Osteocyte (in vitro differentiated cells): ENCODE data around the gene EVA1A. TPM values are rescaled to one million over a fixed set of nuclear protein-coding genes. Genes with fewer than 3 reads are reported as not detected.

Experiments used
- DNase-seq: peaks from one replicate; pipeline ENCODE4 v3.0.0; 2021; ENCODE audit warnings: mixed read lengths; ENCODE audit not compliant: unreplicated experiment; ENCODE audit errors: extremely low spot score
- H3K27ac Mint-ChIP-seq: one replicate; pipeline ENCODE4 v1.8.0; 2021; ENCODE audit warnings: mild to moderate bottlenecking, mixed read lengths; ENCODE audit not compliant: unreplicated experiment
- H3K27me3 Mint-ChIP-seq: one replicate; pipeline ENCODE4 v1.8.0; 2021; ENCODE audit warnings: mixed read lengths; ENCODE audit not compliant: unreplicated experiment
- H3K36me3 Mint-ChIP-seq: one replicate; pipeline ENCODE4 v1.8.0; 2021; ENCODE audit warnings: mixed read lengths; ENCODE audit not compliant: unreplicated experiment
- H3K4me1 Mint-ChIP-seq: one replicate; pipeline ENCODE4 v1.8.0; 2021; ENCODE audit warnings: mixed read lengths; ENCODE audit not compliant: unreplicated experiment
- H3K4me3 Mint-ChIP-seq: one replicate; pipeline ENCODE4 v1.8.0; 2021; ENCODE audit warnings: mild to moderate bottlenecking, moderate library complexity, mixed read lengths; ENCODE audit not compliant: unreplicated experiment
- H3K9me3 Mint-ChIP-seq: one replicate; pipeline ENCODE4 v1.8.0; 2021; ENCODE audit warnings: mixed read lengths; ENCODE audit not compliant: unreplicated experiment
- total RNA-seq: library from RNA; stranded (reverse); gene quantifications from 2 replicates; pipeline ENCODE4 v1.2.1, GENCODE V29; 2021
- TF ChIP-seq, protein P1 (sequence below): fragments of 200-600 bp; sonication (generic); IDR thresholded peaks from 2 replicates; pipeline ENCODE4 v1.5.0; 2021; ENCODE audit warnings: antibody characterized with exemption, mild to moderate bottlenecking, moderate library complexity

The EVA1A gene
- total RNA-seq, 1 donor from 2014 or later = 33.5 TPM

DNA sequence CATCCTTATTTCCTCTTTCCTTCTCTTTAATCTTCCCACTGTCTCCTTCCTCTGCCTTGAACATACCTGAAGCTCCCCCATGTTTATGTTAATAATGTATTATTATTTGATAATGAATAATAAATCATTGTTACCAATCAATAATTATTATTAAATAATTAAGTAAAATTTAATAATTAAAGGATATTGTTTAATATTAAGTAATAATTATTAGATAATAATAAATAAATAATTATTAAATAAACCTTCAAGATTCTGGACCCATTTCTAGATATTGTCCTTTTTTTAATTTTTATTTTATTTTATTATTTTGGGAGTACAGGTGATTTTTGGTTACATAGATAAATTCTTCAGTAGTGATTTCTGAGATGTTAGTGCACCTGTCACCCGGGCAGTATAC, 7.4 kb upstream of the EVA1A start:
- no peaks in the 10 kb centered on the region for H3K27me3 Mint-ChIP-seq
- no peaks in the 10 kb centered on the region for H3K36me3 Mint-ChIP-seq
- no peaks in the 10 kb centered on the region for H3K9me3 Mint-ChIP-seq
- DNase-seq = no peak
- peaks cover 56% of the 10 kb centered on the region for H3K4me1 Mint-ChIP-seq
- no peak overlapping the region for H3K4me3 Mint-ChIP-seq
- TF ChIP-seq, protein P1, sequence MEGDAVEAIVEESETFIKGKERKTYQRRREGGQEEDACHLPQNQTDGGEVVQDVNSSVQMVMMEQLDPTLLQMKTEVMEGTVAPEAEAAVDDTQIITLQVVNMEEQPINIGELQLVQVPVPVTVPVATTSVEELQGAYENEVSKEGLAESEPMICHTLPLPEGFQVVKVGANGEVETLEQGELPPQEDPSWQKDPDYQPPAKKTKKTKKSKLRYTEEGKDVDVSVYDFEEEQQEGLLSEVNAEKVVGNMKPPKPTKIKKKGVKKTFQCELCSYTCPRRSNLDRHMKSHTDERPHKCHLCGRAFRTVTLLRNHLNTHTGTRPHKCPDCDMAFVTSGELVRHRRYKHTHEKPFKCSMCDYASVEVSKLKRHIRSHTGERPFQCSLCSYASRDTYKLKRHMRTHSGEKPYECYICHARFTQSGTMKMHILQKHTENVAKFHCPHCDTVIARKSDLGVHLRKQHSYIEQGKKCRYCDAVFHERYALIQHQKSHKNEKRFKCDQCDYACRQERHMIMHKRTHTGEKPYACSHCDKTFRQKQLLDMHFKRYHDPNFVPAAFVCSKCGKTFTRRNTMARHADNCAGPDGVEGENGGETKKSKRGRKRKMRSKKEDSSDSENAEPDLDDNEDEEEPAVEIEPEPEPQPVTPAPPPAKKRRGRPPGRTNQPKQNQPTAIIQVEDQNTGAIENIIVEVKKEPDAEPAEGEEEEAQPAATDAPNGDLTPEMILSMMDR = no peak
- no peak overlapping the region for H3K27ac Mint-ChIP-seq

DNA sequence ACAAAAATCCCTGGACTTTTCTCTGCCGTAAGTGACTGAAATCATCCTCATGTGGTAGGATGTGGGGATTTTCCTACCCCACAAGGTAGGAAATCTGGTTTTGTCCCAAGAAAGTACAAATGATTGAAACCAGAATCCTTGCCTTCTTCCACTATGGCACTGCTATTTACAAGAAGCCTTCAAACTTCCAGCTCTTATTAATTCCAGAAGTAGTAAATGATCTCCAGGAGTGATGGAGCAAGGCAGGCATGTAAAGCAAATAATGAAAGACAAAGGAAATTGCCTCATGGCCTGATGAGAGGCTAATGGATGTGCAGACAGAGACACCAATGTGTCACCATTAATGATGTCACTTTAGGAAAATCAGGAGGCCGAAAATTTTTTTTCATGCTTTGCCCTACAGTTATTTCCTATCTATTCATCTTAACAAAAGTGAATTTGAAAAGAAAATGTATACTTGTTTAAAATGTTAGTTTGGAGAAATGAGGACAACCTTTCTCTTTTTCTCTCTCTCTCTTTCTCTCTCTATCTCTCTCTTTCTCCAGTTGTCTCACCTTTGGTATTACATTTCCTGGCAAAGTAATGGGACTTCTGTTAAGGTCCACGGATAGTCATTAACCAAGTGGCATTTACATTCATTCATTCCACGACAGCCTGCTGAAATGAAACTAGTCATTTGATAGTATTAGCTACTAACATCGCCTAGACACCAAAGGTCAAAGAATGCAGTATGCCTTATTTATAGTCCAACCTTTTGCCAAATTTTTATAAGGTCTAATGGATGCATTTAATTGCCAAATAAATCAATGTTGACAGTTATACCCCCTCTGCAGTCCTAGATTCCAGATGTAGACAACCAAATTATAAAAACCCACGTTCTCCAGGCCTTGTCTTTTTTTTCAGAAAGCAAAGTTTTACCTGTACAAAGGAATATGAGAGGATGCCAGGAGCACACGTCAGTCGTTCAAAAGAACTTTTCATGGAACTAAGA, 5.0 kb upstream of the EVA1A start:
- H3K27me3 Mint-ChIP-seq = no peaks in the 10 kb centered on the region
- H3K4me3 Mint-ChIP-seq = no peak overlapping the region
- DNase-seq = no peak
- H3K27ac Mint-ChIP-seq = peak overlapping the region; percentile 18
- TF ChIP-seq, protein P1 = no peak
- H3K9me3 Mint-ChIP-seq = no peaks in the 10 kb centered on the region
- no peaks in the 10 kb centered on the region for H3K36me3 Mint-ChIP-seq
- H3K4me1 Mint-ChIP-seq = peaks cover 54% of the 10 kb centered on the region

GRCh38 chr2:75564713-75565359, 4.1 kb upstream of the EVA1A start:
- H3K4me3 Mint-ChIP-seq = no peak overlapping the region
- H3K36me3 Mint-ChIP-seq = no peaks in the 10 kb centered on the region
- H3K4me1 Mint-ChIP-seq = peaks cover 49% of the 10 kb centered on the region
- TF ChIP-seq, protein P1 = no peak
- H3K9me3 Mint-ChIP-seq = no peaks in the 10 kb centered on the region
- no peaks in the 10 kb centered on the region for H3K27me3 Mint-ChIP-seq
- H3K27ac Mint-ChIP-seq = no peak overlapping the region
- DNase-seq = no peak

- no peaks in the 10 kb centered on the region for H3K27me3 Mint-ChIP-seq
- H3K9me3 Mint-ChIP-seq = no peaks in the 10 kb centered on the region
- DNase-seq = peak; percentile 53
- no peak overlapping the region for H3K4me3 Mint-ChIP-seq
- no peak overlapping the region for H3K27ac Mint-ChIP-seq
- TF ChIP-seq, protein P1 = no peak
- no peaks in the 10 kb centered on the region for H3K36me3 Mint-ChIP-seq
- peaks cover 50% of the 10 kb centered on the region for H3K4me1 Mint-ChIP-seq
Observed at GRCh38 chr2:75564026-75564688, 3.4 kb upstream of the EVA1A start.
